K562 (cell line): ENCODE data around the gene ACHE. TPM values are rescaled to one million over a fixed set of nuclear protein-coding genes. Genes with fewer than 3 reads are reported as not detected.
A peak's percentile ranks its signal among the peaks of the same experiment; 100 is the strongest.

ENCODE experiments used
- ATF7 ChIP-seq: fragments of 450-650 bp; IDR thresholded peaks from 2 replicates; pipeline ENCODE4 v1.7.1; 2014; ENCODE audit warnings: mild to moderate bottlenecking, moderate library complexity
- CBX2 ChIP-seq: fragments of 200-600 bp; sonication (generic); IDR thresholded peaks from one replicate; pipeline ENCODE4 v1.6.1; 2012; ENCODE audit warnings: mild to moderate bottlenecking, low read length, inconsistent platforms; ENCODE audit not compliant: insufficient read depth, poor library complexity, severe bottlenecking
- E2F3 ChIP-seq: fragments of 250-450 bp; sonication (Bioruptor Pico); IDR thresholded peaks from 2 replicates; pipeline ENCODE4 v1.4.0; 2020; ENCODE audit warnings: mild to moderate bottlenecking
- ELF1 ChIP-seq: fragments of 200-800 bp; sonication (Bioruptor generic); IDR thresholded peaks from 2 replicates; pipeline ENCODE4 v1.6.1; 2016; ENCODE audit warnings: missing genetic modification characterization, missing compliant biosample characterization
- GABPA ChIP-seq: fragments of 200-800 bp; sonication (Bioruptor generic); conservative IDR thresholded peaks from 2 replicates; pipeline ENCODE4 v1.6.1; 2016; ENCODE audit warnings: low read depth, missing genetic modification characterization, missing compliant biosample characterization
- HIVEP1 ChIP-seq: fragments of 250-450 bp; sonication (Bioruptor Pico); IDR thresholded peaks from 2 replicates; pipeline ENCODE4 v1.4.0; 2020; ENCODE audit warnings: mild to moderate bottlenecking
- L3MBTL2 ChIP-seq: fragments of 450-650 bp; IDR thresholded peaks from 2 replicates; pipeline ENCODE4 v1.6.1; 2016; ENCODE audit warnings: mild to moderate bottlenecking, moderate library complexity
- PCBP2 ChIP-seq: fragments of 200-400 bp; formaldehyde crosslinking; IDR thresholded peaks from 2 replicates; pipeline ENCODE4 v1.6.1; 2018; ENCODE audit warnings: low read length, low read depth, mild to moderate bottlenecking, moderate library complexity; ENCODE audit not compliant: poor library complexity, severe bottlenecking
- SOX6 ChIP-seq: fragments of 450-650 bp; IDR thresholded peaks from 2 replicates; pipeline ENCODE4 v1.6.1; 2014; ENCODE audit warnings: mild to moderate bottlenecking
- TAF9B ChIP-seq: fragments of 450-650 bp; IDR thresholded peaks from 2 replicates; pipeline ENCODE4 v1.6.1; 2018; ENCODE audit warnings: mild to moderate bottlenecking; ENCODE audit not compliant: partially characterized antibody
- THRAP3 ChIP-seq: fragments of 450-650 bp; IDR thresholded peaks from 2 replicates; pipeline ENCODE4 v1.6.1; 2016; ENCODE audit warnings: mild to moderate bottlenecking, inconsistent platforms, borderline replicate concordance
- ZKSCAN8 ChIP-seq: fragments of 200-800 bp; sonication (Bioruptor generic); IDR thresholded peaks from 2 replicates; pipeline ENCODE4 v1.6.1; 2016; ENCODE audit warnings: missing genetic modification characterization, missing compliant biosample characterization
- ZNF584 ChIP-seq: fragments of 200-800 bp; sonication (Bioruptor generic); IDR thresholded peaks from 2 replicates; pipeline ENCODE4 v1.6.1; 2016; ENCODE audit warnings: low read depth, mild to moderate bottlenecking, missing genetic modification characterization, missing compliant biosample characterization
- ZNF586 ChIP-seq: fragments of 450-650 bp; formaldehyde crosslinking; conservative IDR thresholded peaks from 2 replicates; pipeline ENCODE4 v1.4.0; 2020; ENCODE audit warnings: mild to moderate bottlenecking, moderate library complexity
- ZNF695 ChIP-seq: fragments of 450-650 bp; formaldehyde crosslinking; IDR thresholded peaks from 2 replicates; pipeline ENCODE4 v1.4.0; 2020; ENCODE audit warnings: mild to moderate bottlenecking, moderate library complexity
- ZNF696 ChIP-seq: fragments of 250-450 bp; sonication (Bioruptor Pico); conservative IDR thresholded peaks from 2 replicates; pipeline ENCODE4 v1.4.0; 2020; ENCODE audit warnings: mild to moderate bottlenecking, moderate library complexity
- ZNF76 ChIP-seq: fragments of 250-450 bp; sonication (Bioruptor Pico); IDR thresholded peaks from 2 replicates; pipeline ENCODE4 v1.4.0; 2020; ENCODE audit warnings: mild to moderate bottlenecking, moderate library complexity, borderline replicate concordance
- ZNF778 ChIP-seq: fragments of 450-650 bp; formaldehyde crosslinking; IDR thresholded peaks from 2 replicates; pipeline ENCODE4 v1.4.0; 2020; ENCODE audit warnings: mild to moderate bottlenecking, moderate library complexity
- polyA plus RNA-seq, 8 experiments: library from polyadenylated mRNA; depleted of rRNA in 4 of 8; stranded (reverse) in 5 of 8; unstranded in 3 of 8; fragments of >200 nt; fragmentation: Nextera tagmentation in 2 of 8; fragmentation: Illumina TruSeq in 1 of 8; extraction: Ambion mirVana in 2 of 8; extraction: Trizol in 1 of 8; gene quantifications; 2 replicates each; pipeline versions ENCODE4 v1.2.1 to v1.2.3, GENCODE V29; 2011 to 2014; ENCODE audit warnings: inconsistent platforms in 1 of 8, missing spikeins in 1 of 8
- total RNA-seq, 7 experiments: library from RNA; depleted of rRNA in 6 of 7; stranded (reverse); fragments of >200 nt in 6 of 7; fragmentation: Illumina TruSeq in 2 of 7; extraction: Trizol in 2 of 7; gene quantifications; 2 replicates each; pipeline versions ENCODE4 v1.2.1 to v1.2.3, GENCODE V29; 2011 to 2021; ENCODE audit warnings: low replicate concordance in 1 of 7
- TF ChIP-seq, protein P1 (sequence below), 2 experiments: fragments of 450-650 bp; conservative IDR thresholded peaks; 2 replicates each; pipeline ENCODE4 v1.6.1; 2017; ENCODE audit warnings: mild to moderate bottlenecking in 2 of 2, moderate library complexity in 2 of 2
- TF ChIP-seq, protein P2 (sequence below): fragments of 250-450 bp; sonication (Bioruptor Pico); IDR thresholded peaks from 2 replicates; pipeline ENCODE4 v1.4.0; 2020; ENCODE audit warnings: mild to moderate bottlenecking, moderate library complexity
- TF ChIP-seq, protein P3 (sequence below), 3 experiments: IDR thresholded peaks in 2 of 3; conservative IDR thresholded peaks in 1 of 3; 2 replicates each; pipeline ENCODE4 v1.5.1; 2011 to 2012; ENCODE audit warnings: low read length in 3 of 3, mild to moderate bottlenecking in 3 of 3, control low read depth in 2 of 3, improper control_type of control experiment in 1 of 3, inconsistent platforms in 1 of 3, low read depth in 1 of 3, mixed read lengths in 1 of 3, moderate library complexity in 1 of 3; ENCODE audit not compliant: insufficient read depth in 2 of 3
- TF ChIP-seq, protein P4 (sequence below): fragments of 200-800 bp; sonication (Bioruptor generic); IDR thresholded peaks from 2 replicates; pipeline ENCODE4 v1.6.1; 2017; ENCODE audit warnings: missing genetic modification characterization, missing compliant biosample characterization

The ACHE gene
- total and polyA plus RNA-seq, 9 of the 15 experiments (the other 6 are each of a cell fraction or from before 2014, with no cell fraction given), result 0.04 to 8.8 (median 1.9) TPM

DNA sequence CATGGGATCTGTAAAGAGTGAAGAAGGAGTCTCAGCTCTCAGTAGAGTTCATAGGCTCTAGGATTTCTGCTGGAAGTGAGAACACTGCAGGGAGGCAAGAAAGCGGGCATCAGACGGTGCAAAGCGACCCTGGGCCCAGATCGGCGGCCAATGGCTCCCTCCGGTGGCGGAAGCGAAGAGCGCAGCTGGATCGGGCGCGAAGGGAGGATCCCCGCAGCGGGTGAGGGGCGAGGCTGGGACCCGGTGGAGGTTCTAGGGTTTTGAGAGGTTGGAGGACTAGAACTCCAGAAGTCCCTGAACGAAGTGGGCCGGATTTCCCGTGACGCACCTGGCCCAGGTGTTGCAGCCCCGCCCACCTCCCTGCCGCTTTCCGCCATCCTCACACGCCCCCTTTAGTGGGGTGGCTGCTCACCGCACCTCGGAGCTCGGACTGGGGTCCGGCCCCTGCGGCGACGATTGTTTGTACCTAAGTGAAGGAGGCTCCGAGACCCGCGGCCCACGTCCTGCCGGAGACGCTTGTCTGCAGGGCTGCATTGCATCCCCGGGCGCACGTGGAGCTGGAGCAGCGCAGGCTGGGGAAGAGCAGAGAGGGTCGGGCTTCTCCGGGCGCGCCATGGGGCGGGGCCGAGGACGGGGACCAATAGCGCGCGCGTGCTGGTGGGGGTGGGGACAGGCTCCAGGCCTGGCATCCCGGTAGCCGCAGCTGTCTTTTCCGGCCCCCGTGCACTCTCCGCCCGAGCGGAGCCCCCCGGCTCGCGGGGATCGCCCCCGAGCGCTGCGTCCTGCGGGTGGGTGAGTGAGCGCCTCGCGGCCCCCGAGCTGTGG, 43.4 kb downstream of the ACHE start, which contains the start of gene SLC12A9 (continued):
- peak; percentile 82 for TF ChIP-seq ZNF76 (CRISPR knock-in tag)
- no peak for TF ChIP-seq ZNF586
- TF ChIP-seq L3MBTL2, result peak; percentile 94
- TF ChIP-seq ZNF695 (CRISPR knock-in tag), result 0 out of 2 replicates have a peak, but pooled peaks have one; percentile 12
- TF ChIP-seq THRAP3, result no peak
- TF ChIP-seq ELF1 (tag), result no peak
- TF ChIP-seq, protein P1, sequence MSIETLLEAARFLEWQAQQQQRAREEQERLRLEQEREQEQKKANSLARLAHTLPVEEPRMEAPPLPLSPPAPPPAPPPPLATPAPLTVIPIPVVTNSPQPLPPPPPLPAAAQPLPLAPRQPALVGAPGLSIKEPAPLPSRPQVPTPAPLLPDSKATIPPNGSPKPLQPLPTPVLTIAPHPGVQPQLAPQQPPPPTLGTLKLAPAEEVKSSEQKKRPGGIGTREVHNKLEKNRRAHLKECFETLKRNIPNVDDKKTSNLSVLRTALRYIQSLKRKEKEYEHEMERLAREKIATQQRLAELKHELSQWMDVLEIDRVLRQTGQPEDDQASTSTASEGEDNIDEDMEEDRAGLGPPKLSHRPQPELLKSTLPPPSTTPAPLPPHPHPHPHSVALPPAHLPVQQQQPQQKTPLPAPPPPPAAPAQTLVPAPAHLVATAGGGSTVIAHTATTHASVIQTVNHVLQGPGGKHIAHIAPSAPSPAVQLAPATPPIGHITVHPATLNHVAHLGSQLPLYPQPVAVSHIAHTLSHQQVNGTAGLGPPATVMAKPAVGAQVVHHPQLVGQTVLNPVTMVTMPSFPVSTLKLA (conservative IDR thresholded peaks at IDR 0.05), result peak; percentile 100
- TF ChIP-seq ZNF778 (CRISPR knock-in tag), result no peak
- no peak for TF ChIP-seq E2F3 (CRISPR knock-in tag)
- no peak for TF ChIP-seq CBX2
- TF ChIP-seq ZNF584 (CRISPR knock-in tag), result no peak
- no peak for TF ChIP-seq ZKSCAN8
- TF ChIP-seq SOX6, result peak; percentile 7; the same call in 1 of the 2 replicates
- TF ChIP-seq ZNF696 (CRISPR knock-in tag), result no peak
- no peak for TF ChIP-seq TAF9B
- TF ChIP-seq, protein P2, sequence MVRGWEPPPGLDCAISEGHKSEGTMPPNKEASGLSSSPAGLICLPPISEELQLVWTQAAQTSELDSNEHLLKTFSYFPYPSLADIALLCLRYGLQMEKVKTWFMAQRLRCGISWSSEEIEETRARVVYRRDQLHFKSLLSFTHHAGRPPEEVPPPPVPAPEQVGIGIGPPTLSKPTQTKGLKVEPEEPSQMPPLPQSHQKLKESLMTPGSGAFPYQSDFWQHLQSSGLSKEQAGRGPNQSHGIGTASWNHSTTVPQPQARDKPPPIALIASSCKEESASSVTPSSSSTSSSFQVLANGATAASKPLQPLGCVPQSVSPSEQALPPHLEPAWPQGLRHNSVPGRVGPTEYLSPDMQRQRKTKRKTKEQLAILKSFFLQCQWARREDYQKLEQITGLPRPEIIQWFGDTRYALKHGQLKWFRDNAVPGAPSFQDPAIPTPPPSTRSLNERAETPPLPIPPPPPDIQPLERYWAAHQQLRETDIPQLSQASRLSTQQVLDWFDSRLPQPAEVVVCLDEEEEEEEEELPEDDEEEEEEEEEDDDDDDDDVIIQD, result peak; percentile 43; the same call in 1 of the 2 replicates
- peak; percentile 68 for TF ChIP-seq ATF7
- no peak for TF ChIP-seq GABPA (tag)
- TF ChIP-seq, protein P3, sequence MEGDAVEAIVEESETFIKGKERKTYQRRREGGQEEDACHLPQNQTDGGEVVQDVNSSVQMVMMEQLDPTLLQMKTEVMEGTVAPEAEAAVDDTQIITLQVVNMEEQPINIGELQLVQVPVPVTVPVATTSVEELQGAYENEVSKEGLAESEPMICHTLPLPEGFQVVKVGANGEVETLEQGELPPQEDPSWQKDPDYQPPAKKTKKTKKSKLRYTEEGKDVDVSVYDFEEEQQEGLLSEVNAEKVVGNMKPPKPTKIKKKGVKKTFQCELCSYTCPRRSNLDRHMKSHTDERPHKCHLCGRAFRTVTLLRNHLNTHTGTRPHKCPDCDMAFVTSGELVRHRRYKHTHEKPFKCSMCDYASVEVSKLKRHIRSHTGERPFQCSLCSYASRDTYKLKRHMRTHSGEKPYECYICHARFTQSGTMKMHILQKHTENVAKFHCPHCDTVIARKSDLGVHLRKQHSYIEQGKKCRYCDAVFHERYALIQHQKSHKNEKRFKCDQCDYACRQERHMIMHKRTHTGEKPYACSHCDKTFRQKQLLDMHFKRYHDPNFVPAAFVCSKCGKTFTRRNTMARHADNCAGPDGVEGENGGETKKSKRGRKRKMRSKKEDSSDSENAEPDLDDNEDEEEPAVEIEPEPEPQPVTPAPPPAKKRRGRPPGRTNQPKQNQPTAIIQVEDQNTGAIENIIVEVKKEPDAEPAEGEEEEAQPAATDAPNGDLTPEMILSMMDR (IDR thresholded peaks at IDR 0.05 in 2 of 3, conservative IDR thresholded peaks at IDR 0.05 in 1 of 3; ENCODE audit: insufficient read depth in 2 of 3, low read depth in 1 of 3, low read length in 3 of 3), result peak; percentile 96 to 99 (median 96)
- TF ChIP-seq, protein P4, sequence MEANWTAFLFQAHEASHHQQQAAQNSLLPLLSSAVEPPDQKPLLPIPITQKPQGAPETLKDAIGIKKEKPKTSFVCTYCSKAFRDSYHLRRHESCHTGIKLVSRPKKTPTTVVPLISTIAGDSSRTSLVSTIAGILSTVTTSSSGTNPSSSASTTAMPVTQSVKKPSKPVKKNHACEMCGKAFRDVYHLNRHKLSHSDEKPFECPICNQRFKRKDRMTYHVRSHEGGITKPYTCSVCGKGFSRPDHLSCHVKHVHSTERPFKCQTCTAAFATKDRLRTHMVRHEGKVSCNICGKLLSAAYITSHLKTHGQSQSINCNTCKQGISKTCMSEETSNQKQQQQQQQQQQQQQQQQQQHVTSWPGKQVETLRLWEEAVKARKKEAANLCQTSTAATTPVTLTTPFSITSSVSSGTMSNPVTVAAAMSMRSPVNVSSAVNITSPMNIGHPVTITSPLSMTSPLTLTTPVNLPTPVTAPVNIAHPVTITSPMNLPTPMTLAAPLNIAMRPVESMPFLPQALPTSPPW (CRISPR knock-in tag), result peak; percentile 44
- no peak for TF ChIP-seq PCBP2
- no peak for TF ChIP-seq HIVEP1 (CRISPR knock-in tag)
